Measurements from ENCODE around the gene TMEM40. TPM values are rescaled to one million over a fixed set of nuclear protein-coding genes. Genes with fewer than 3 reads are reported as not detected.

TMEM40 gene
- total RNA-seq, 4 donors from 2014 or later = 46.4 to 93.6 (median 50.7) TPM

- TF ChIP-seq, protein P1, sequence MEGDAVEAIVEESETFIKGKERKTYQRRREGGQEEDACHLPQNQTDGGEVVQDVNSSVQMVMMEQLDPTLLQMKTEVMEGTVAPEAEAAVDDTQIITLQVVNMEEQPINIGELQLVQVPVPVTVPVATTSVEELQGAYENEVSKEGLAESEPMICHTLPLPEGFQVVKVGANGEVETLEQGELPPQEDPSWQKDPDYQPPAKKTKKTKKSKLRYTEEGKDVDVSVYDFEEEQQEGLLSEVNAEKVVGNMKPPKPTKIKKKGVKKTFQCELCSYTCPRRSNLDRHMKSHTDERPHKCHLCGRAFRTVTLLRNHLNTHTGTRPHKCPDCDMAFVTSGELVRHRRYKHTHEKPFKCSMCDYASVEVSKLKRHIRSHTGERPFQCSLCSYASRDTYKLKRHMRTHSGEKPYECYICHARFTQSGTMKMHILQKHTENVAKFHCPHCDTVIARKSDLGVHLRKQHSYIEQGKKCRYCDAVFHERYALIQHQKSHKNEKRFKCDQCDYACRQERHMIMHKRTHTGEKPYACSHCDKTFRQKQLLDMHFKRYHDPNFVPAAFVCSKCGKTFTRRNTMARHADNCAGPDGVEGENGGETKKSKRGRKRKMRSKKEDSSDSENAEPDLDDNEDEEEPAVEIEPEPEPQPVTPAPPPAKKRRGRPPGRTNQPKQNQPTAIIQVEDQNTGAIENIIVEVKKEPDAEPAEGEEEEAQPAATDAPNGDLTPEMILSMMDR (IDR thresholded peaks at IDR 0.05) = no peak
- no peak for TF ChIP-seq POLR2A (IDR thresholded peaks at IDR 0.05)
- intact Hi-C loops (cut with DNase I; ENCODE audit: low total_unique reads) = loop anchor here (10.0 kb wide), 1 partner anchor 1870 kb away; no protein-coding TSS in a partner anchor
- 92 to 100% methylated on average over 1 of the region's 1 CpG for WGBS, 2 donors
- DNase-seq (ENCODE audit: low spot score in 2 of 2) = no peak
- H3K4me3 ChIP-seq (ENCODE audit: low read depth, poor library complexity, severe bottlenecking) = no peak overlapping the region
Observed at GRCh38 chr3:12744326-12744725, 14.7 kb downstream of the TMEM40 start.

GRCh38 chr3:12743583-12743982, 15.5 kb downstream of the TMEM40 start:
- intact Hi-C loops (cut with DNase I; ENCODE audit: low total_unique reads) = loop anchor here (10.0 kb wide), 1 partner anchor 1869 kb away; no protein-coding TSS in a partner anchor
- DNase-seq (ENCODE audit: low spot score in 2 of 2) = no peak
- no peak for TF ChIP-seq POLR2A (IDR thresholded peaks at IDR 0.05)
- TF ChIP-seq, protein P1 (IDR thresholded peaks at IDR 0.05) = no peak
- 83 to 84% methylated on average over 11 of the region's 11 CpGs for WGBS, 2 donors
- H3K4me3 ChIP-seq (ENCODE audit: low read depth, poor library complexity, severe bottlenecking) = no peak overlapping the region

- WGBS, 2 donors = 76 to 78% methylated on average over 5 of the region's 5 CpGs
- intact Hi-C loops (cut with DNase I; ENCODE audit: low total_unique reads) = loop anchor here (10.0 kb wide), 1 partner anchor 1868 kb away; no protein-coding TSS in a partner anchor
- no peak for TF ChIP-seq POLR2A (IDR thresholded peaks at IDR 0.05)
- TF ChIP-seq, protein P1 (IDR thresholded peaks at IDR 0.05) = no peak
- H3K4me3 ChIP-seq (ENCODE audit: low read depth, poor library complexity, severe bottlenecking) = no peak overlapping the region
- DNase-seq (ENCODE audit: low spot score in 2 of 2) = no peak
Observed at GRCh38 chr3:12742330-12743107, 16.5 kb downstream of the TMEM40 start.

GRCh38 chr3:12741209-12741608, 17.9 kb downstream of the TMEM40 start:
- 68 to 85% methylated on average over 2 of the region's 2 CpGs for WGBS, 2 donors
- TF ChIP-seq POLR2A (IDR thresholded peaks at IDR 0.05) = no peak
- TF ChIP-seq, protein P1 (IDR thresholded peaks at IDR 0.05) = no peak
- H3K4me3 ChIP-seq (ENCODE audit: low read depth, poor library complexity, severe bottlenecking) = no peak overlapping the region
- intact Hi-C loops (cut with DNase I; ENCODE audit: low total_unique reads) = loop anchor here (10.0 kb wide), 1 partner anchor 1866 kb away; no protein-coding TSS in a partner anchor
- no peak for DNase-seq (ENCODE audit: low spot score in 2 of 2)

- intact Hi-C loops (cut with DNase I; ENCODE audit: low total_unique reads) = no loop called here
- TF ChIP-seq POLR2A (IDR thresholded peaks at IDR 0.05) = no peak
- TF ChIP-seq, protein P1 (IDR thresholded peaks at IDR 0.05) = no peak
- H3K4me3 ChIP-seq (ENCODE audit: low read depth, poor library complexity, severe bottlenecking) = no peak overlapping the region
- DNase-seq (ENCODE audit: low spot score in 2 of 2) = no peak
- 72 to 78% methylated on average over 6 of the region's 6 CpGs for WGBS, 2 donors
Observed at GRCh38 chr3:12737833-12738232, 21.2 kb downstream of the TMEM40 start.
